IPS-18a (cell line): ENCODE data around the gene TPO.
"Not testable (repeated sequence)": the region's sequence is repeated elsewhere in the genome, so short reads cannot be mapped to it uniquely, and the experiment has no call there.

ENCODE experiments used
- H3K27ac ChIP-seq: one replicate; pipeline ENCODE4 v1.5.1; 2013; ENCODE audit warnings: low read length
- H3K27me3 ChIP-seq: one replicate; pipeline ENCODE4 v1.6.1; 2013; ENCODE audit warnings: mild to moderate bottlenecking, low read length; ENCODE audit not compliant: control insufficient read depth, insufficient read depth
- H3K36me3 ChIP-seq: one replicate; pipeline ENCODE4 v1.6.1; 2013; ENCODE audit warnings: low read depth, low read length; ENCODE audit not compliant: control insufficient read depth
- H3K4me1 ChIP-seq: one replicate; pipeline ENCODE4 v1.6.1; 2013; ENCODE audit warnings: low read depth, low read length; ENCODE audit not compliant: control insufficient read depth
- H3K4me3 ChIP-seq: one replicate; pipeline ENCODE4 v1.5.1; 2013; ENCODE audit warnings: low read length
- H3K9ac ChIP-seq: one replicate; pipeline ENCODE4 v1.6.1; 2013; ENCODE audit warnings: mild to moderate bottlenecking, low read length, moderate library complexity
- H3K9me3 ChIP-seq: one replicate; pipeline ENCODE4 v1.6.1; 2013; ENCODE audit warnings: low read depth, low read length; ENCODE audit not compliant: control insufficient read depth

The TPO gene

DNA sequence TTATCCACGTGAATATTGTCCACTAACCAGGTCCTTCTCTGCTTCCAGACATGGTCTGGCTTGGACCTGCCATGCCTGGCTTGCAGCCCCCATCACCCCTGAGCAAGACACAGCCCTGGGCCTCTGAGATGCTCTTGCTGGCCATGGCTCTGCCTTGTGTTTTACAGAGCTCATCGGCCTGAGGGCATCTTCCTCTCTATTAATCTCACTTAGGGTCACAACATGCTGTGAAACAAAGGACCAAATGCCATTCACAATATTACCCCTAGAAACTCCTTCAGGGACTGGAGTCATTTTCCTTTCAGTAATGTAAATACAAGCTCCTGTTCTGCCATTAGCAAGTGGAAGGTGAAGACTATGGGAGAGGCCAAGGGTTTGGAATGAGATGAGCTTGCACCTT, 6.8 kb upstream of the TPO start:
- Histone ChIP-seq H3K4me3 (no peak overlapping the region), H3K36me3 (no peaks in the 10 kb centered on the region), H3K4me1 (peaks cover under 1% of the 10 kb centered on the region), H3K9me3 (no peaks in the 10 kb centered on the region), H3K27me3 (peaks cover 13% of the 10 kb centered on the region), H3K9ac (no peak overlapping the region), H3K27ac (no peak overlapping the region)

DNA sequence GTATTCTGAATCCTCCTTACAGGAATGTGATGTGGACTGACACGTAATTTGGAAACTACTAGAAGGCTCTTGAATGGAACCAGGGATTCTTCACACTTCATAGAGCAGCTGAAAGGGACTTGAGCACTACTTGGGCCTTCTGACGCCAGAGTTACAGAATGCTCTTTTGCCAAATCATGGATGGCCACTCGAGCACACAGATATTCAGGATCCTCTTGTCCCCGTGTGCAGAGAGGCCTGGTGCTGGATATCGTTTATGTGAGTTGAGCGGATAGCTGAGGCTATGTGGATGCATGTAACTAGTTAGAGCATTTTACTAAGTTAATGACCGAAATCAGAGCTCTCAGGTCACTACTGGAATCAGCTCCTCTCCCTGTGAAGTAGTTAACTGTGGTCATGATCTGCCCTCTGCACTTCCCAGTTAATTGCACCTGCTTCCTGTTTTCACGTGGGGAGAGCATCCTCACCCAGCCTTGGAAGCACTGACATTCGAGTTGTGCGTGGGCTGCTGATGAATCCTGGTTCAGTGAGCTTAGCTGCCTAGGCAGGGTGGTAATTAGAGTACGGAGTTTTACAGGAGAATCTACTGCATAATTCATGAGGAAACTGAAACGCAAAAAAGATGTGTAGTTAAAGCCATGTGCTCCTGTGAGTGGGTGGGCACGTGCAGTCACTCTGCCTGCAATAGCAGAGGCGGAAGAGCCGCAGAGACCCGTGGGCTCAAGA, 5.2 kb upstream of the TPO start:
- Histone ChIP-seq H3K36me3 (no peaks in the 10 kb centered on the region), H3K27me3 (peaks cover 30% of the 10 kb centered on the region), H3K4me3 (no peak overlapping the region), H3K9ac (no peak overlapping the region), H3K9me3 (no peaks in the 10 kb centered on the region), H3K27ac (no peak overlapping the region), H3K4me1 (peaks cover 5% of the 10 kb centered on the region)

DNA sequence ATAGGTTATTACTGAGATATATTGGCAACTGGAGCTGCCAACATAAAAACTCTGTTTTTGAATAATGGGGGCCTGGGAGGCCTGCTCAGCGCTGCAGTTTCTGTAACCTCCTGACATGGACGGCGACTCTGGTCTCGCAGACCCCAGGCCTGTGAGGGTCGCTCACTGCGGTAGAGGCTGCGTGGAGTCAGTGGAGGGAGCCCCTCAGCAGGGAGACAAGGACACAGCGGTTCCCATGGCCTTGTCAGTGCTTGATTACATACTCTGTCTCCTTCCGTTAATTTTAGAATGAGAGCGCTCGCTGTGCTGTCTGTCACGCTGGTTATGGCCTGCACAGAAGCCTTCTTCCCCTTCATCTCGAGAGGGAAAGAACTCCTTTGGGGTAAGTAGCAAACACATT, 858 bp downstream of the TPO start:
- Histone ChIP-seq H3K27ac (no peak overlapping the region), H3K27me3 (peaks cover 31% of the 10 kb centered on the region), H3K36me3 (no peaks in the 10 kb centered on the region), H3K4me1 (peaks cover 5% of the 10 kb centered on the region), H3K9me3 (no peaks in the 10 kb centered on the region), H3K4me3 (no peak overlapping the region), H3K9ac (no peak overlapping the region)

DNA sequence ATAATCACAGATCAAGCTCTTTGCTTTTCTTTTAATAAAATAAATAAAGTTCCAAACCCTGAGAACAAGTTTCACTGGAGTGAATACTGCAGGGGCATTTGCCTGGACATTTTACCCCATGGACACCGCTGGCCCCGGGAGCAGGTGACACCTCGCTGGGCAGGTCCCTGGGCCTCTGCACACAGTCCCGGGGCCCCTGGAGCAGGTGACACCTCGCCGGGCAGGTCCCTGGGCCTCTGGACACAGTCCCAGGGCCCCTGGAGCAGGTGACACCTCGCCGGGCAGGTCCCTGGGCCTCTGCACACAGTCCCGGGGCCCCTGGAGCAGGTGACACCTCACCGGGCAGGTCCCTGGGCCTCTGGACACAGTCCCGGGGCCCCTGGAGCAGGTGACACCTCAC, 1.6 kb downstream of the TPO start:
- H3K9ac ChIP-seq, H3K9me3 ChIP-seq, H3K4me1 ChIP-seq, H3K36me3 ChIP-seq, H3K27ac ChIP-seq, H3K4me3 ChIP-seq: not testable (repeated sequence)
- H3K27me3 ChIP-seq = peaks cover 31% of the 10 kb centered on the region

DNA sequence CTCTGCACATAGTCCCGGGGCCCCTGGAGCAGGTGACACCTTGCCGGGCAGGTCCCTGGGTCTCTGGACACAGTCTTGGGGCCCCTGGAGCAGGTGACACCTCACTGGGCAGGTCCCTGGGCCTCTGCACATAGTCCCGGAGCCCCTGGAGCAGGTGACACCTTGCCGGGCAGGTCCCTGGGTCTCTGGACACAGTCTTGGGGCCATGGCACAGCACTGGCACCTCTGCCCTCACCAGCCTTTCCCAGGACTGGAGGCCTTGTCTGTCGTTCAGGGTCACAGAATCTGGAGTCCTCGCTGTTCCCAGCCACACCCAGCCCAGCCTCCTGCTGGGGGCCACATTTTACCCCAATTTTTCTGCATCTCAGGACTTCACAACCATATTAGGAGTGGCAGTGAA, 2.2 kb downstream of the TPO start:
- no peak overlapping the region for H3K27ac ChIP-seq
- peaks cover 5% of the 10 kb centered on the region for H3K4me1 ChIP-seq
- no peaks in the 10 kb centered on the region for H3K36me3 ChIP-seq
- H3K9me3 ChIP-seq = no peaks in the 10 kb centered on the region
- H3K4me3 ChIP-seq = no peak overlapping the region
- H3K27me3 ChIP-seq = peaks cover 27% of the 10 kb centered on the region
- H3K9ac ChIP-seq = no peak overlapping the region

DNA sequence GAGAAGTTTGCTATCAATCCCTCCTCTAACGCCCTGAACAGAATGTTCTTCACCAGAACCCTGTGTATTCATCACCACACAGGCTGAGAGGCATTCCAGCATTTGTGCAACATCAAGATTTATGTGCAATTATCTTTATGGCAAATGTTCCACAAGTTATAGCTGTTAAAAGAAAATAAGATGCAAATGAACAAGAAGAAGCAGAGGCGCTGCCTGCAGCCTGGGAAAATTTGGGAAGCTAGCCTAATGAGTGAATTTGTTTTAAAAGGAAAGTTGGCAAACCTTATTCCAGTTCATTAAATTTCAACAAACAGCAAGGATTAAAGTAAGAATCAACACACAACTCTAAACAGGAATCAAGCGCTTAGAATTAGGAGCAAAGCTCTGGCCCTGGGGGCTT, 5.3 kb downstream of the TPO start:
- H3K27me3 ChIP-seq = no peaks in the 10 kb centered on the region
- H3K36me3 ChIP-seq = no peaks in the 10 kb centered on the region
- no peaks in the 10 kb centered on the region for H3K9me3 ChIP-seq
- H3K4me1 ChIP-seq = no peaks in the 10 kb centered on the region
- no peak overlapping the region for H3K27ac ChIP-seq
- no peak overlapping the region for H3K4me3 ChIP-seq
- no peak overlapping the region for H3K9ac ChIP-seq

DNA sequence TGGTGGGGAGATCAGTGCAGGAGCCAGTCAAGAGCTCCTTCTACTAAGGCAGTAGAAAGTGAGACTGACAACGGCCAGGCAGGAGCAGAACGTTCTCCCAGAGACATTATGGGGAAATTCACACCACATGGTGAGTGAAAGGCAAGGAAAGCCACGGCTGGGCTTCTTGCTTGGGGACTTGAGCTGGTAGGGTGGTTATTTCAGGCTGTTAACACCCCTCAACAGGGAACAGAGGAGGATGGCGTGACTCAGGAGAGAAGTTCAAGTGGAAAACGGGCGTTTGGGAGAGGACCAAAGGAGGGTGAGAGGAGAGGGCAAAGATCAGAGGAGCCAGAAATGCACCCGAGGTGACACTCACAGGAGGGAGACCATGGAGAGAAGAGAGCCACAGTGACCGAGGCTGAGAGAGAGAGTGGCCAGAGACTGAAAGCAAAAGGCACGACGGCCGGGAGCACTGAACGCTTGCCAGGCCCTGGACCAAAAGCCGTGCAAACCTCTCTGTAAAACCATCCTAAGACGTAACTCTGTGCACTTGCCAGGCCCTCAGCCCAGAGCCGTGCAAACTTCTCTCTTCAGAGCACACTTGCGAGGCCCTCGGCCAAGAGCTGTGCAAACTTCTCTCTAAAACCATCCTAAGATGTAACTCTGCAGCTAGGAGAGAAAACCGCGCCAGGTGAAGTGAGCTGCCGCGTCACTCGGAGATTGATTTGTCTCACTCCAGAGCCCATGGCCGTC, 7.7 kb downstream of the TPO start:
- H3K27ac ChIP-seq = no peak overlapping the region
- H3K4me1 ChIP-seq = no peaks in the 10 kb centered on the region
- H3K9me3 ChIP-seq = no peaks in the 10 kb centered on the region
- H3K9ac ChIP-seq = no peak overlapping the region
- no peak overlapping the region for H3K4me3 ChIP-seq
- no peaks in the 10 kb centered on the region for H3K27me3 ChIP-seq
- no peaks in the 10 kb centered on the region for H3K36me3 ChIP-seq

DNA sequence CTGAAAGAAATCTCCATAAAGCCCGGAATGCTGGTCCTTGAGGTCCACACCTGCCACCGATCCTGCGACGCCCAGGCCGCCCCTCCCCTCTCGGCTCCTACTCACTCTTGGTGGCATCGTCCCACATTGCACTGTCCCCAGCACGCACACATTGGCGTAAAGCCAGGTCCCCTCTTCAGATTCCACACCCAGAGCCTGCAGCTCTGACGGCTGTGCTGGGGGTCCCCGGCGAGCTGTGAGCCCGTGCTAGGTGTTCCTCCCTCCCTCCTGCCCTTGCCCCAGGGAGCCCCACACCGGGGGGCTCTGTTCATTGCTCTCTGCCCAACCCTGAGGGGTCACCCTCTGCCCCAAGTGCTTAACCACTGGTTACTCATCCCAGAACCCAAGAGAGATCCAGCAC, 8.5 kb downstream of the TPO start:
- no peaks in the 10 kb centered on the region for H3K9me3 ChIP-seq
- H3K27ac ChIP-seq = no peak overlapping the region
- no peak overlapping the region for H3K4me3 ChIP-seq
- H3K4me1 ChIP-seq = no peaks in the 10 kb centered on the region
- H3K27me3 ChIP-seq = no peaks in the 10 kb centered on the region
- no peaks in the 10 kb centered on the region for H3K36me3 ChIP-seq
- no peak overlapping the region for H3K9ac ChIP-seq

DNA sequence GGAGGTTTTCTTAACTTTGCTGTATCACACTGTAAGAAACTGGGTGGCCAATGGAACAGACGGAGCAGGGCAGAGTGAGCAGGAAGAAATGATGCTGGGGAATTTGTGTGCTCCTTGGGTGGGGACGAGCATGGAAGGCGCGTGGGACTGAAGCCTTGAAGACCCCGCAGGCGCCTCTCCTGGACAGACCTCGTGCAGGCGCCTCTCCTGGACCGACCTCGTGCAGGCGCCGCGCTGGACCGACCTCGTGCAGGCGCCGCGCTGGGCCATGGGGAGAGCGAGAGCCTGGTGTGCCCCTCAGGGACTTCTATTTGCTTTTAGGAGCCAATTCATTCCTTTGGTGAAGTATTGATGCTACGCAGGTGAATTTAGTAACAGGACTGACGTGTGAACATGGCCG, 8.9 kb downstream of the TPO start:
- Histone ChIP-seq H3K27me3 (no peaks in the 10 kb centered on the region), H3K4me1 (no peaks in the 10 kb centered on the region), H3K9ac (no peak overlapping the region), H3K4me3 (no peak overlapping the region), H3K27ac (no peak overlapping the region), H3K36me3 (no peaks in the 10 kb centered on the region), H3K9me3 (no peaks in the 10 kb centered on the region)

DNA sequence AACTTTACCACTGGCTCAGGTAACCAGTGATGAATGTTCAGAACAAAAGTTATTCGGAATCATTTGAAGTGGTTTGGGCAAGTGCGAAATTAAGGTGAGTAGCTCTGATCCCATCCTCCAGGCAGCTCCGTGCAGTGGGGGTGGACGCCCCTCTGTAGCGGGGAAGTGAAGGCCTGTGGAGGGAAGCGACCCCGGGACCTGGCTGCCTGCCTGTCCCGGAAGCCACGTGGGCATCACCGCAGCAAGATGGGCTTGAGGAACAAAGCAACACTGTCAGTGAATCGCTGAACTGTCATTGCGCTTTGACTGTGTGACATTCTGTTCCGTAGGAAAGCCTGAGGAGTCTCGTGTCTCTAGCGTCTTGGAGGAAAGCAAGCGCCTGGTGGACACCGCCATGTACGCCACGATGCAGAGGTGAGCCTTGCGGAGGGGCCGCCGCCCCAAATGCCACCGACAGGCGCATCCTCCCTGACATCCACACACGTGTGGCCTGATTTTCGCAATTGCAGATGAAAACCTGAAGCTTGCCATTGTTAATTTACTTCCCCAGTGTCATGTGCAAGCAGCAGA, 9.5 kb downstream of the TPO start:
- H3K27me3 ChIP-seq = no peaks in the 10 kb centered on the region
- H3K36me3 ChIP-seq = no peaks in the 10 kb centered on the region
- H3K4me1 ChIP-seq = no peaks in the 10 kb centered on the region
- H3K4me3 ChIP-seq = no peak overlapping the region
- no peak overlapping the region for H3K27ac ChIP-seq
- no peak overlapping the region for H3K9ac ChIP-seq
- H3K9me3 ChIP-seq = no peaks in the 10 kb centered on the region

DNA sequence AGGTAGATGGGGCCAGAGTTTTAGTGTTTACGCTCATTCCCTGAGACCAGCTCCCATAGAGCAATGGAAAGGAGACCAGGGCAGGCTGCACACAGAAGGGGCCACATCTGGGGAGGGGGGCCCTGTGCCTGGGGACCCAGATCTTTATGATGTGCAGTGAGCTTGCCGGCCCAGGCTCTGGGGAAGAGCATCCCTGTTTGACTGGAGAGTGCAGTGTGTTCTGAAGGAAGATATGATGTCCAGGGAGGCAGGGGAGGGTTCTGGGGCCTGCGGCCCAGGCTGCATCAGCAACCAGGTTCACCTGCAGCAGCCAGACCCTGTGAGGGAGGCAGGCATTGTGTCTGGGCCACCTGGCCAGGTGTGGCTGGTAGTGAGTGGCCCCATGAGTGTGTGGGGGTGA, 13.8 kb downstream of the TPO start:
- peaks cover 6% of the 10 kb centered on the region for H3K4me1 ChIP-seq
- no peaks in the 10 kb centered on the region for H3K9me3 ChIP-seq
- no peak overlapping the region for H3K9ac ChIP-seq
- no peaks in the 10 kb centered on the region for H3K27me3 ChIP-seq
- H3K27ac ChIP-seq = no peak overlapping the region
- H3K36me3 ChIP-seq = no peaks in the 10 kb centered on the region
- no peak overlapping the region for H3K4me3 ChIP-seq

DNA sequence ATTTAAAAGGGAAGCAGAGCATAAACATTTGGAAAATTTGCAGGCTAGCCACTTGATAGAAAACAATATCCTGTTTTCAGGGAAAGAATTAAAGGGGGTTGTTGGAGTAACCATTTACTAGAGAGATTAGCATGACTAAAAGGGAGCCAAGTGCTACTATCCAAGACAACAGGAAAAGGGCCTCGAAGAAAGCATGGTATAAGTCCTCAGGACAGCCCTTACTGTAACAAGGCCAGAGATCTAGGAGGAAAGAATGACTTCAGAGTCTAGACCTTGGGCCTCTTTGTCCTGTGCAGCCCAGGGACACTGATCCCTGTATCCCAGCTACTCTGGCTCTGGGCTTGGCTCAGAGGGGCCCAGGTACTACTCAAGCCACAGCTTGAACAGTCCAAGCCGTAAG, 16.6 kb downstream of the TPO start:
- Histone ChIP-seq H3K9me3 (no peaks in the 10 kb centered on the region), H3K9ac (no peak overlapping the region), H3K27ac (no peak overlapping the region), H3K36me3 (no peaks in the 10 kb centered on the region), H3K27me3 (no peaks in the 10 kb centered on the region), H3K4me1 (peaks cover 6% of the 10 kb centered on the region), H3K4me3 (no peak overlapping the region)
